Fibroblast of the aortic adventitia (primary cell): ENCODE data around the gene KCNC3. TPM values are rescaled to one million over a fixed set of nuclear protein-coding genes. Genes with fewer than 3 reads are reported as not detected.
"Not testable (repeated sequence)": the region's sequence is repeated elsewhere in the genome, so short reads cannot be mapped to it uniquely, and the experiment has no call there.

Experiments
- DNase-seq: peaks from one replicate; pipeline ENCODE4 v3.0.0-alpha.2; 2010; ENCODE audit warnings: low read depth
- H3K4me3 ChIP-seq: 2 replicates; pipeline ENCODE4 v1.5.1; 2011; ENCODE audit warnings: low read depth, mild to moderate bottlenecking, control low read depth, low read length, moderate library complexity
- total RNA-seq: library from RNA; depleted of rRNA; stranded (reverse); fragments of >200 nt; gene quantifications from 2 replicates; pipeline ENCODE4 v1.2.3, GENCODE V29; 2012; ENCODE audit warnings: low replicate concordance
- TF ChIP-seq, protein P1 (sequence below): IDR thresholded peaks from 2 replicates; pipeline ENCODE4 v1.5.1; 2011; ENCODE audit warnings: mild to moderate bottlenecking, low read length, control low read depth, inconsistent platforms; ENCODE audit not compliant: insufficient read depth

Gene KCNC3
- total RNA-seq, 1 donor: not detected

GRCh38 chr19:50361290-50362029 lies 32.3 kb upstream of the KCNC3 start:
- TF ChIP-seq, protein P1, sequence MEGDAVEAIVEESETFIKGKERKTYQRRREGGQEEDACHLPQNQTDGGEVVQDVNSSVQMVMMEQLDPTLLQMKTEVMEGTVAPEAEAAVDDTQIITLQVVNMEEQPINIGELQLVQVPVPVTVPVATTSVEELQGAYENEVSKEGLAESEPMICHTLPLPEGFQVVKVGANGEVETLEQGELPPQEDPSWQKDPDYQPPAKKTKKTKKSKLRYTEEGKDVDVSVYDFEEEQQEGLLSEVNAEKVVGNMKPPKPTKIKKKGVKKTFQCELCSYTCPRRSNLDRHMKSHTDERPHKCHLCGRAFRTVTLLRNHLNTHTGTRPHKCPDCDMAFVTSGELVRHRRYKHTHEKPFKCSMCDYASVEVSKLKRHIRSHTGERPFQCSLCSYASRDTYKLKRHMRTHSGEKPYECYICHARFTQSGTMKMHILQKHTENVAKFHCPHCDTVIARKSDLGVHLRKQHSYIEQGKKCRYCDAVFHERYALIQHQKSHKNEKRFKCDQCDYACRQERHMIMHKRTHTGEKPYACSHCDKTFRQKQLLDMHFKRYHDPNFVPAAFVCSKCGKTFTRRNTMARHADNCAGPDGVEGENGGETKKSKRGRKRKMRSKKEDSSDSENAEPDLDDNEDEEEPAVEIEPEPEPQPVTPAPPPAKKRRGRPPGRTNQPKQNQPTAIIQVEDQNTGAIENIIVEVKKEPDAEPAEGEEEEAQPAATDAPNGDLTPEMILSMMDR: no peak
- H3K4me3 ChIP-seq: no peak overlapping the region
- no peak for DNase-seq

DNA sequence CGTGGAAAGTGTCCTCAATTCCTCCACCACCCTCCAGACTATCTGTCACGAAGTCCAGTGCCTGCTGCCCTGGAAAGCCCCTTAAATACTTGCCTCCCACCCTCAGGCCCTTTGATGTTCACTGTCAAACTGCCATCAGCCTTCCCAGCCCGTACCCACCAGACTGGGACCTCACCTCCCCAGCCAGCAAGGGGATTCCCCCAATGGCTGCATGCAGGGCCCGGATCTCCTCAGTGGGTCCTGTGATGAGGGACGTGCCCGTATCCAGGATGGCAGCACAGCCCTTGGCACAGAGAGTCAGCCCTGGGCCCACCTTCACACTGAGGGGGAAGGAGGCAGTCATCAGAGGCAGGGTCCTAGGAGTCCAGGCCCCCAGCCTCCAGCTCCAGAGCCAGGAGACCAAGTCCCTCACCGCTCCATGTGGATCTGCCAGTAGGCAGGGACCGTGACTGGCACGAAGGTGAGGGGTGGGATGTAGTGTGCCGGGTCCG lies 30.2 kb upstream of the KCNC3 start:
- no peak overlapping the region for H3K4me3 ChIP-seq
- TF ChIP-seq, protein P1: no peak
- DNase-seq: no peak

- peak overlapping the region; percentile 50 for H3K4me3 ChIP-seq
- TF ChIP-seq, protein P1: no peak
- DNase-seq: peak; percentile 46
Measured at GRCh38 chr19:50358483-50359327, 29.5 kb upstream of the KCNC3 start.

- DNase-seq: peak; percentile 67
- TF ChIP-seq, protein P1: peak; percentile 81
- H3K4me3 ChIP-seq: peak overlapping the region; percentile 56
Measured at GRCh38 chr19:50357178-50358100, 28.3 kb upstream of the KCNC3 start.

DNA sequence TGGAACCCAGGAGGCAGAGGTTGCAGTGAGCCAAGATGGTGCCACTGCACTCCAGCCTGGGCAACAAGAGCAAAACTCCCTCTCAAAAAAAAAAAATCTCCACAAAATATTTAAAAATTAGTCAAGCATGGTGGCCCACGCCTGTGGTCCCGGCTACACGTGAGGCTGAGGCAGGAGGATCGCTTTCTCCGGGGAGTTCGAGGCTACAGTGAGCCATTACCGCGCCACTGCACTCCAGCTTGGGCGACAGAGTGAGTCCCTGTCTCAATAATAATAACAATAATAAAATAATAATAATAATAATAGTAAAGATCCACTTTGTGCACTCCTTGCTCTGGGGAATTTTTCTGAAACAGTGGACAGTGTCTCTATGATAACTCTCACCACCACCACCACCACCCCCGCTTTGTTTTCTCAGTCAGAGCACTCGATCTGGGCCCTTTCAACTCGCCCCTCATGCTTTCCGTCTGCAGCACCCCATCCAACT lies 27.6 kb upstream of the KCNC3 start:
- DNase-seq: no peak
- no peak overlapping the region for H3K4me3 ChIP-seq
- TF ChIP-seq, protein P1: no peak

GRCh38 chr19:50353487-50353880 lies 24.3 kb upstream of the KCNC3 start:
- not testable (repeated sequence) for H3K4me3 ChIP-seq, DNase-seq
